Activated CD8-positive, alpha-beta memory T cell treated with anti-CD3 and anti-CD28 coated beads for 24 hours (primary cell): ENCODE measurements around the gene GRIK3.

Experiments
- DNase-seq: peaks from one replicate; pipeline ENCODE4 v3.0.0-alpha.2; 2020

The GRIK3 gene

DNA sequence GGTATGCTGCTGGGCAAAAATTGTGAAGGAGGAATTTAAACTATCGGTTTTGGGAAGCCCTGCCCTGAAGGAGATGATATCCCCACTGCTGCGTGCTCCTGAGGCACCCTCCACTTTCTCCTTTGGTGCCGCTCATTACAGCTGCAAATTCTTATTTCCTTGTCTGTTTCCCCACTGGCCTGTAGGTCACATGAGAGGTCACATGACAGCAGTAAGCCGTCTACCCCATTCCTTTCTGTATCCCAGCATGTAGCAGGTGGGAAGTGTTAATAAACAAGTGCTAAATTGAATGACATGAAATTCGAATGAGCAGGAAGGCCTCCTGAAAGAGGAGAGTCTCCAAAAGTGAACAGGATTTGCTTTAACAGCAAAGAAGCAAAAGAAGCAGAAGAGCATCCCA lies 58.7 kb downstream of the GRIK3 start:
- DNase-seq, result no peak

DNA sequence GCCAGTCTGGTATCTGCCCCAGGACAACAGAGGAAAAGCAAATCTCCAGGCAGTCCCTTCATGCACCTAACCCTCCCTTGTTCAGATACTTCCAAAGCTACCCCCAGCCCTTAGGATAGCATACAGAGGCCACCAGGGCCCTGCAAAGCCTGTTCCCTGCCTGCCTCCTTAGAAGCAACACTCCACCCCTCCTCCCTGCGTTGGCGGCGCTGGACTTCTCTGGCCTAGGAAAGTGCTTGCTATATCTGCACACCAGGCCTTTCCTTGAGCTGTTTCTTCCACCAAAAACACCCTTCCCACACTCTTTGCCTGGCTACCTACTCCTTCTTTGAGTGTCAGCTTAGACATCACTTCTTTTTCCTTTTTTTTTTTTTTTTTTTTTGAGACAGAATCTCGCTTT lies 61.3 kb downstream of the GRIK3 start:
- DNase-seq, result no peak

DNA sequence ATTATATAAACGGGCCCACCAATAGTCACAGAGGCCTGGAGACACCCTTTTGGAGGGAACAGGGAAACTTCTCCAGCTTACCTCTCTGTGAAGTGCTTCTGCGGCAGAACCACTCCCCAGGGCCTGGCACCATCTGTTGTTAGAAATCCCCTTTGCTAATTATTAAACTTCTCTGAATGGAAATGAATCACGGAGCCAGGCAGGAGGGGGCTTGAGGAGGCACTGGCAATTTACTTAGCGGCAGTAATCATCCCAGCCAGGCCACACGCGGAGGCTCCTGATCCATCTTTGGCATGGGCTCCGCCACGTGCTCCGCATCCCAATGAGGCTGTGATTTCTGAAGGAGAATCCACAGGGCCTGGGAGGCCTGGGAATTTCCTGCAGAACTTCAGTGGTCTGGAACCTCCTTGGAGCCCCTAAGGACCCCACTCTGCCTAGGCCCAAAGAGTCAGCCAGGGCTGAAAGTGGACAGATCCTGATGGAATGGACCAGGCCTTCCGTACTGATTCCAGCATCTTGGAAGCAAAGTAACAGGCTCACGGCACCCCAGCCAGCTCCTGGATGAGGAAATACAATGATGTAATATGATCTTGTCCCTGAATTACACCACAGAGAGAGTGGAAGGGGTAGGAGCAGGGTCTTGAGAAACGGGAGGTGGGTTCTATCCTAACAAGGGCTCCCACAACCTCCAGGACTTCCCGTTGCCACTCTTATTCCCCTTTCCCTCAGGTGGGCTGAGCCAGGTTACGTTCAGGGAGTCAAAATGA lies 62.3 kb downstream of the GRIK3 start:
- DNase-seq, result no peak

DNA sequence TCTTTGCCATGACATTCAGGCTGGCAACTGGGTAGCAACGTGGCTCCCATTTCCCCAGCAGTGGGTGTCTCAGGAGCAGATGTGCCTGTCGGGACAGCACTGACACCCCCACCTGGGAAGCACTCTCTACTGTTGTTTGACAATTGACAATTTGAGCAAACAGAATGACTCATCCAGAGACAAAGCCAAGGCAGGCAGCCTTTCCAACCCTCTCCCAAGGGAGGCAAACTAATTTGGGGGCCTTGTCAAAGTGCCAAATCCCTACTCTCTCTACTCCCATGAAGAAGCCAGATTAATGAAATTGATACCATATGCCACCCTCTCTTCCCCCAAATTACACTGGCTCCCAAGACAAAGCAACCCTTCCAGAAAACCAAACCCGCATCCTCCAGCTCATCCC lies 65.6 kb downstream of the GRIK3 start:
- DNase-seq, result no peak

DNA sequence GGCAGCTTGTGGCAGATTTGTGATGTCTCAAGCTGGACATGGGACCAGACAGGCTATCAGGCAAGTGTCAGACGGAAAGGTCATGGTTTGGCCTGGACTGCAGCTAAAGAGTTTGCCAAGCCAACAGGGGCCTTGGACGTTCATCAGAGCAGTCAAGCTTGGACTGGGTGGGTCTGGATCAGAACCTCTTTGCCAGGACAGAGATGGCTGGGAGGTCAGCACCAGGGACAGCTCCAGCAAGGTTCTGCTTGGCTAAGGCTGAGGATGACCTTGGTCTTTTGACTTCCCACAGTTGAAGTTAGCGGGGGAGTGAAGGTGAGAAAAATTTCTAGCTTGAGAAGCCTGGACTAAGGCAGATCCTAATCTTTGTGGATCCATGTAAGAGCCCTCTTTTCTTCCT lies 68.1 kb downstream of the GRIK3 start:
- peak; percentile 59 for DNase-seq

DNA sequence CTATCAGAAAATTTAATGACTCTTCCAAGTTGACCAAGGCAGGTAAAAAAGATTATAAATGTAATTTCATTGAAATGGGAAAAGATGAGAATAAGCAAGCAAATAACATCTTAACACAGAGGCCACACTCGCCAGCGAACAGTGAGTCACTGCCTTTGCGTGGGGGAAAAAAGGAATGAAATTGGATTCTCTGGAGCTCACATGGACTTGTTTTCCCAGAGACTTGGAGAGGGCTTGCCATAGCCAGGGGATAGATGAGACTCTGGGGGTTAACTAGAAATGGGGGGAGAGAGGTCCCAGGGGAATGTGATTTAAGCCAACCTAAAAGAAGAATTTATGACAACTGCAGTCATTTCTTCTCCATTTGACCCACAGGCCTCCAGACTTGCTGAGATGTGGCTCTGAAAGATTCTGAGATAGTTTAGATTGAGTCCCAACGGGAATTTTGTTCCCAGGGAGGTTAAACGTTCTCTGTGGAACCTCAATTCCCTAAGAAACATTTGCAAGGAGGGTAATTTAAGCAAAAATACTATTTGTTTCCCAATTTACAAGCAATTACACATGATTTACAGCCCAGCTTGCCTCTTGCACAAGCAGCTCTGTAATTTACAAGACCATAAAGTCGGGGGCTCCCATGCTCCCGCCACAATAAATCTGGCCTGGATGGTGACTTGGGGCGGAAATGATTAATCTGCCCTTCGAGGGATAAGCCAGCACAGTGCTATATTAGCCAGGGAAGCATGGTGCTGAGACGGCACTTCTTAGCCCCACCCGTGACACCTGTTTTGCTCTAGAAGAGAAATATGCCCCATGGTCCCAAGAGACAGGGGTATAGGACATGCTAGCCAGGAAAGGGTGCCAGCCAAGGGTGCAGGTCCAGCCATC lies 68.8 kb downstream of the GRIK3 start:
- no peak for DNase-seq

DNA sequence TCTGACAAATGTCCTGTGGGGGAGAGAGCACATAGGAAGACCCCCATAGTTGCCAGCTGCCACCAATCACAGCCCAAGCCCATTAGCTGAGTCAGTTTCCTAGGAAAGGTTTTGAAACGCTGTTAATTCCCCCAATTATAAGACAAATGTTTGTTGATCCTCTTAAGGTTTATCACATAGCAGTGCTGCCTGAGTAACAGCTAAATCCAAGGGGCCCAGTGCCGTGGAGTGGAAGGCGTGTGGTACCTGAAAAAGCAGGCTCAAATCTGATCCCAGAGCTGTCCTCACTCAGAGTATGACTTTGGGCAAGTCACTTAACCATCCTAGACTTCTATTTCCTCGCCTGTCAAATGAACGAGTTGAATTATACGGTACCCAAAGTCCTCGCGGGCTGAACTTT lies 69.5 kb downstream of the GRIK3 start:
- no peak for DNase-seq

DNA sequence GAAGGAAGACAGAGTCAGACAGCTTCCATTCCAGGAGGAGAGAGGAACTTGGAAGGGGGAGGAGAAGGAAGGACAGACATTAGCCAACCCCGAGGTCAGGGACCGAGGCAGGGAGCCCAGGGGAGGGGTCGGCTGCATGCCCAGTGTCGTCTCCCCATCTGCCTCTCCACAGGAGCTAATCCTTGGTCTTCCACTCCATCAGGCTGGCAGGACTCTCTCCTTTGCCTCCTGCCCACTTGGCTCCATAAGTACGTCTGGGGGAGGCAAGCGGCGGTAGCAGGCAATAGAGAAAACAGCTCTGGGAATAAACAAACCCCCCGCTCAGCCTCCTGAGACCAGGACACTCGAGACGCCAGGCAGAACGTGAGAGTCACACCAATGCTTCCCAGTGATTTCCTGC lies 71.3 kb downstream of the GRIK3 start:
- no peak for DNase-seq

DNA sequence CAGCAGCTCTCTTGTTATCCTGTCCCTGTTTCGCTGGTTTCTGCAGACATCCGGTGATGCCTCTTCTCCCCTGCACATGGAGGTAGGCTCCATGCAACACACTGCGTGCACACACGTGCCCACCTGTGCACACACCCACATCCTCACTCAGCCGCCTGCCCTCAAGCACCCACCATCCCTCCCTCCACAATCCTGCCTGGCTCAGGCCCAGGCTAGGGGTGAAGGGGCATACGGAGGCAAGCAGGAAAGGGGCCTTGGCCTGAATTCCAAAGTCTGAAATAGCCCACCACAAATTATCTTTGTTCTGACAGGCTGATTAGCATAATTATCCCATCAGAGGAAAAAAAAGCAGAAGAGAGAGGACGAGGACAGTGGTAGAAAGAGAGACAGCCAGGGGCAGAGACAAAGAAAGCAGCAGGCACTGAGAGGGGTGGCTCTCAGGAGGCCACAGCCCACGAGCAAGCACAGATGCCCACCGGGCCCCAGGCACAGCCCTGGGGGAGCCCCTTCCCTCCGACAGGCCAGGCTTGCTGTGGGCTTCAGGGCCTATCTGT lies 73.2 kb downstream of the GRIK3 start:
- no peak for DNase-seq

DNA sequence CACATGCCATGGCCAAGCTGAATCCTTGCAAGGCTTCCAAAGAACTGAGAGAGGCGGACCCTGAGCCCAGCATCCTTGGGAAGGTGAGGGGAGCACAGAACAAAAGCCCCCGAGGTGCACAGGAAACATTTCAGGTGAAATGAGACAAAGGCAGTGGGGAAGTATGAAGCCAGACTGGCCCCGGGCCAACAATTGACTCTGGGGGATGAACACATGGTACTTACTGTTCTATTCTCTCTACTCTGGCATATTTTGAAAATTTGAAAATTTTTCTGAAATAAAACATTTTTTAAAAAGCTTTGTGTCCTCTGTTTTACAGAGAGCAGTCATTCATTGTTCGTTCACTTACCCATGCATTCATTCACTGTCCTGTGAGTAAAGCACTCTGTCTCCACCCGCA lies 77.7 kb downstream of the GRIK3 start:
- DNase-seq, result no peak

DNA sequence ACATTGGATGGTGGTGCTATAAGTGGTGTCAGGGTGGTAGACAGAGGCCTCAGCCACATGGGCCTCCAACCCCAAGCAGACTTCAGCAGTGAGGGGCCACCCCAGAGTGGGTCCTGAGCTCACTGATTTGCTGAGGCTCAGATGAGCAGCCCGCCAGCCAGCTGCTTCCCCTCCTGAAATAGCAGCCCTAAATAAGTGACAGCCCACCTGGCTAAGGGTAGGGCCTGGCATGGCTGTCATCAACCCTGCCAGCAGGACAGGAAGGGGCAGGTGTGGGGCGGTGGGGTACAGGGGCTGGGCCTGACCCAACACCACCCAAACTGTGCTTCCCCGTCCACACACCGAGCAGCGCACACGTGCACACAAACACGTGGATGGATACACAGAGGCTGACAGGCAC lies 79.3 kb downstream of the GRIK3 start:
- no peak for DNase-seq

DNA sequence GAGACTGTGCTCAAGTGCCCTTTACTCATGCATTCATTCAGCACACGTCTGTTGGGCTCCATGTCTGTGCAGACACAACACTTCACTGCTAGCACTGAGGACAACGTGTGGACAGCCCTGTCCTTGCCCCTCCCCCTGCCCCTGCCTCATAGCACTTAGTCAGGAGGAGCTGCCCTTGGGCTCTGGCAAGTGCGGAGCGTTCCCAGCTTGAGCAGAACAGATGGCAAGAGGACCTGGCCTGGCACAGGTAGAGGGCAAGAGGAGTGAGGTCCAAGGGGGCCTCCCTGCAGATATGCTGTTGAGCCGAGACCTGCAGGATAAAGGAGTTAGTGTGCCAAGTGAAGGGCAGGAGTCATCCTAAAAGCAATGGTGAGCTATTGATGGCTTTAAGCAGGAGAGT lies 81.3 kb downstream of the GRIK3 start:
- no peak for DNase-seq

DNA sequence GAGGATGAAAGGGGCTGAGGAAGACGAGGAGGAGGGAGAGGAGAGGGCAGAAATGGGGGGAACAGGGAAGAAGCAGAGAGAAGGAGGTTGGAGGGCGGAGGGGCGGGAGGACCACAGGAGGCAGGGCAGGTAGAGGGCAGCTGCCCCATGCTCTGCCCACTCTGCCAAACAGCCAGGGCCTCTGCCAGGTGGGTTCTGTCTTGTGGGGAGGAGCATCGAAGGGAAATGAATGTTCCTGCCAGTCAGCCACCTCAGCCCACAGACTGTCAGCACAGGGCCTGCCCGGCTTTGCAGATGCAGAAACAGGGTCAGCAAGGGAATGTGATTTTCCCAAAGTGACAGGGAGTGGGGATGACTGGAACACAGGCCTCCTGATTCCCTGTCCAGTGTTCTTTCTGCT lies 82.6 kb downstream of the GRIK3 start:
- DNase-seq, result no peak

DNA sequence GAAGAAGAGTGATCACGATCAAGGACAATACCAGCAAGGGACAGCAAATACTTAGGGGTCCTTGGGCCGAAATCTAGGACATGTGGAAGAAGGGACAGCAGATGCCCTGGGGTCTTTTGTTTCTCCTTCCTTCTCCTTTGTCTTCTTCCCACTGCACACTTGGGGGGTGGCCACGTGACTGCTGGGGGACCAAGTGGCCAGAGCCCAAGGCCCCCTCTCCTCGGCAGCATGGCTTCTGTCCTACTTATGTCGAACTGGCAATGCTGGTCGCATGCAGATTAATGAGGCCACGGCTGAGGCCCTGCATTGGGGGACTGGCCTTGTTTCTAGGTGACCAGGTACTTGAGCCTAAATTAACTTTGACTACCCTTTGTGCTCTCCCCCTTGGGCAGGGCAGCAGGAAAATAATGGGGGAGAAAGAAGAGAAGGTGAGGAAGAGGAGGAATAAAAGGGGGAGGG lies 83.0 kb downstream of the GRIK3 start:
- DNase-seq, result no peak

DNA sequence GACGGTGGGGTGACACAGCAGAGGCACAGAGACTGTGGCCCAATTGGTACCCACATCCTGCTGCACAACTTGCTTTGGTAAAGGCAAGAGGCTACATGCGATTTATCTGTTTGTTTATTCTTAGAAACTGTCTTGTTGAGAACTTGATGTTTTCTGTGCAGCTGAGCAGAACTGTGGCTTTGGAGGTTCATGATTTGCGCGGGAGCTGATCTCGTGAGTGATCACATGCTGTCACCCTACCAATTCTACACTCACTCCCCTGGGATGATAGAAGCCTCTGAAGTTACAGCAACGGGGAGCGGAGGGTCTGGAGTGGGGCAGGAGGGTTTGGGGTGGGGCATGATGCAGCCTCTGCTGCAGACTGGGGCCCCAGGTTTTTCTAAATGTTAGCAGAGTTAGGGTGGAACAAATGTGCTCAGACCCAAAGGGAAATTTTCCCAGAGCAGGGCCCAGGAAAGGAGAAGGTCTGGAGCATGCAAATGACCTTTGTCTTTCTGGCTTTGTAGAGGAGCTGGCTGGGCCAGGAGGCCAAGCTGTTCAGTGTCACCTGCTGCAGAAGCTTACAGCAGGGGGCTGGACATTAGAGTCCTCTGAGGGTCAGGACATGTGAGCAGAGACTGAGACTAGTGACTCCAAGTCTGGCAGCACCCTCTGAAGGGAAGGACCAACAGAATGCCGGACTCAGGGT lies 83.6 kb downstream of the GRIK3 start:
- no peak for DNase-seq

DNA sequence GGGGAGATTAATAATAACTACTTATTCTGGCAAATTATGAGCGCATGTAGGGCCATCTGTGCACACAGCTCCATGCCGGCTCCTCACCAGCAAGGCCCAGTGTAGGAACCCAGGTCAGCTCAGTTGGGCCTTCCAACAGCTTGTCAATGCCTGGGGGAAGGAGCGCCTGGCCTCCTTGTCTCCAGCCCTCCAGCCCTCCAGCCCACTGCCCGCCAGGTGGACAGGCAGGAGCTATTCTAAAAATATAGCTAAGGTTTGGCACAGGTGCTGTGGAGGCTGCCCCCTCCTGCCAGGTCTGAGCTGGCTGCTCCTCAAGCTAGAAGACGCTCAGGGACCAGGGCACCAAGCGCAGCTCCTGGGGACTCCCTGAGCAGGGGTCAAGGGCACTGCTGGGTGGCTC lies 85.7 kb downstream of the GRIK3 start:
- DNase-seq, result no peak

DNA sequence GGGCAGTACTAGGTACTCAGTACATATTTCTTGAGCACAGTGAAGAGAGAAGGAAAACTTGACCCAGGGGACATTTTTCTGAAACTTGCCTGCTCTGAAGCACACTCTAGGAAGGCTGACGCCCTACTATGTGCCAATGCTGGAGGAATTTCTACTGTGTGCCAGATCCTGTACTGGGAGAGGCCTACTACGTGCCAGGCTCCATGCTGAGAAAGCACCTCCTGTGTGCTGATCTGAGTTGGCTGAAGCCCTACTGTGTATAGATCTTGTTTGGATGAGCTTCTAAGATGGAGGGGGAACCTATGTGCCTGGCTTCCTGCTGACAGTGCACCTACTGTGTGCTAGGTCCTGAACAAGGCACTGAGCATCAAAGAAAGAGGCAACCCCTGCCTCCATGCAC lies 86.2 kb downstream of the GRIK3 start:
- no peak for DNase-seq

DNA sequence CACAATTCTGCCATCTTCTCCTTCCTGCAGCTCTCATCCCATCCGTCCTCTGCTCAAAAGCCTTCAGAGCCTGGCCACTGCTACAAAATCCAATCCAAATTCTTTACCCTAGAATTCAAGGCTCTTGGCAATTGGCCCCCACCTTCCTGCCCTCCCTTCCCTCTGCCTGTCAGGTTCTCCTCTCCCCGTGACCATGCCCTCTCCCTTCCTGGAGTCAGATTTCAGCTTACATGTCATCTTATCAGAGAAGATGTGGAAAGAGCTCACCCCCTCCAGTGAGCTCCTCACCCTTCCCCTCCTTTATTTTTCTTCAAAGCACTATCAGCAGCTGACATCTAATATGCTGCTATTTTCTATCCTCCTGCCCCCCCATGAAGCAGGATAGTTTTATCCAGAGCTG lies 86.9 kb downstream of the GRIK3 start:
- no peak for DNase-seq

DNA sequence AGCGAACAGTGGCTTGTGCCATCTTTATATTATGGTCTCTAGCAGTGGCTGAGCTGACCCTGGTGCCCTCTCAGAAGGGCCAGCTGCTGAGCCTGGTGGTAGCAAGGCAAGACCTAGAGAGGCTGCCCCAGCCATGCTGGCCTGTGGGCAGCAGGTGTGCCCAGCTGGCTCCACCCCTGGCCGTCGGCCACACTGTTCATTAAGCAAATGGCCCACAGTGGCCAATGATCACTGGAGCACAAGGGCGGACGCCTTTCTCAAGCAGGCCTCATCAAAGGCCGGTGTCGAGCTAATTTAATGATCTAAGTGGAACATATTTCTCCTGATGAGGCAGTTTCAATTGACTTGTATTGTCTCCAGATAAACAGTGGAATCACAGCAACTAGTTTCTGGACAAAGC lies 89.4 kb downstream of the GRIK3 start:
- no peak for DNase-seq

DNA sequence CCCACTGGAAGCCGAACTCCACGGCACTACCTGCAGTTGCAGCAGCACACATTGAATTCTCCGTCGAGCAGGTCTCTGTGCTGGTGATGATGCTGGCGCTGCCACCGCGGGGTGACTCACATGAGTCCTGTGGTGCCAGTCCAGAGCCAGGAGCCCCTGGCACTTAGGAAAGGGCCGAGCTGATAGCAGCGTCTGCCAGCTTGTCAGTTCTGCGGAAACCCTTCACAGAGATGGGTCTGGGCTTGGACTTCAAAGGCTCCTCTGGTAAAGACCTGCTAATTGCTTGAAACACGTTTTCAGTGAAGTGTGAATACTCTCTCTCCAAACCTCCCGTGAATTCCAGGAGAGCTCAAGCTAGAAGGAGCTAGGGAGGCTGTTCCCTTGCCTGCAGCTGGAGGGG lies 92.2 kb downstream of the GRIK3 start:
- DNase-seq, result no peak

DNA sequence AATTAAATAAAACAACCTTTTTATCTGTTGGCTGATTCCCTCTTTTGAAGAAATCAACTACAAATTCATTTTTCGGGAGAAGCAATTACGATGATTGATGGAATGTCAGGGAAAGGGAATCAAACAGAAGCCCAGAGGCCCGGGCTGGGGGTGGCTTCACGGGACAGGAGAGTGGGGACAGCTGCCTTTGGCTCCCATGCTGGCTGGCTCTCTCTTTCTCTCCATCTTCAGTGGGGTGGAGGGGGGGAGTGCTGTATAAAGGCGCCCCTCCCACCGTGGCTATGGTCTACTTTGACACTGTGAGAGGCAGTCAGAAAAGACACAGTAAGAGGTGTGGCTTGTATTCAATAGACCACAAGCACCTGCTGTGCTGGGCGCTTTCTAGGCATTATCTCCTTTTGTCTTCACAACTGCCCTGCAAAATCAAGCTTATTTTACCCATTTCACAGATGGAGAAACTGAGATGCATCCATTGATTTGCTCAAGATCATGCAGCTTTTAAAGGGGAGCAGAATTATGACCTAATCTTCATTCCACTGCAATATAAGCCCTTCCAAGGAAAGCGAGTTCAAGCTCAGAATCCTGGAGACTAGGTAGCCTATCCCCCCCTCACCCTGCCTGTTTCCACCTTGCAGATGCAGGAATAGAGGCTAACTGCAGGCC lies 92.9 kb downstream of the GRIK3 start:
- DNase-seq, result no peak

DNA sequence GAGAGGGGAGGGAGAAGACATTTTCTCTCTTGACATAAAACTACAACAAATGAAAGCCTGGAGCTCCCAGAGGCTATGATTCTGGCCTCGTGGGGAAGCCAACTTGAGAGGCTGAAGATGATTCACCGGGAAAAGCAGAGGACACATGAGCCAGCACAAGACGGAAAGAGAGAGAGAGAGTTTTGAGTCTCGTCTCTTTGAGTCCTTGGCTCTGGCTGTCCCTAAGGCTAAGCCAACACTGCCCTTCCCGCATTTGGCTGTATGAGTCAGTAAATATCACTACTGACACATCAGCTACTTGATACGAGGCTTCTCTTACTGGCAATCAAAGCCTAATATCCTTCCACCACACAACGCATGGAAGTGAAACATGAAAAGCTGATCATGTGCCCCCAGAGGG lies 95.5 kb downstream of the GRIK3 start:
- no peak for DNase-seq

DNA sequence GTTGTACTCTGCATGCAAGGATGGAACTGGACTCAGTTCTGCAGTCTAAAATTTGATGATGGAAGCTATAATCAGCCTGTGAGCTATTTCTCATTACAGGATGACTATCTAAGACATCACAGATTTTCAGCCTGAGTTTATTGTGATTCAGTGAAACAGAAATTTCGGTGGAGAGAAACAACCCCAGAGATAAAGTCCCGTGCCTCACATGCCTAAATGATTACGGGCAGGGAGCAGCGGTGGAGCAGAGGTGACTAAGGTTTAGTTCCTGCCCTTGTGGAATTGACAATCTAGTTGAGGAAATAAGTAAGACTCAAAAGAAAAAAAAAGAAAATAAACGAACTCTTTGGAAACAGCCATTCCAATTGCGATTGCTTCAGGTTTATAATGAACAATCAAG lies 96.9 kb downstream of the GRIK3 start:
- no peak for DNase-seq
